ENCODE data around the gene SPRYD7. TPM values are rescaled to one million over a fixed set of nuclear protein-coding genes. Genes with fewer than 3 reads are reported as not detected.
"Not testable (repeated sequence)": the region's sequence is repeated elsewhere in the genome, so short reads cannot be mapped to it uniquely, and the experiment has no call there.

Gene SPRYD7
- total RNA-seq, 1 donor from 2014 or later, result 8.7 TPM

DNA sequence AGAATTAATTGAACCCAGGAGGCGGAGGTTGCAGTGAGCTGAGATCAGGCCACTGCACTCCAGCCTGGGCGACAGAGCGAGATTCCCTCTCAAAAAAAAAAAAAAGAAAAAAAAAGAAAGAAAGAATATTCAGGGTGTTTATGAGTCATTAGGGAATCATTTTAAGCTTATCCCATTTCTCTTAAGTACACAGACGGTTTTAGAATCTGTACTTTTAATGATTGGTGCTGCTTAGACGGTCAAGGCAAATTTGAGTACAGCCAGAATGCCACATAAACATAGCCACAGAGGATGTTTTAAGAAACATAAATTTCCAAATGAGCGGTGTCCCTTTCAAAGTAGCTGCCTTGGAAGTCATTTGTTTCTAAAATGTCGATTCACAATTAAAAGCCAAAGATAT is 2.6 kb downstream of the SPRYD7 start:
- DNase-seq (ENCODE audit: low read depth), result no peak

DNA sequence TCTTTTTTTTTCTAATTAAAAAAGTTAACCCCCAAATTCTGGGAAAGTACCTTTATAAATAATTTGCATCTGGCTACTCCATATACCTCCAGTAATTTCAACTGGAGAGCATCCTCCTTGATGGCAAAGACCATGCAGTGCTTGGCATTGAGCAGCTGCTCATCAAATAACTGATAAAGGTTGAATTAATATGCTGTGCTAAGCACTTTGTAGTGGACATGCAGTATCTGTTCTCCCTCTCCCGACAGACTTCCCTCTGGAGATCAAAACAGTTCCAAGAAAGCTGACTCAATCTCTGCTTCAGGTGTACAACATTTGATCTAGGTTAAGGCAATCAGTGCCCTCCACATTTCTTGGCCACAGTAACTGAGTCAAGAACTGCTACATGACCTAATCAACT is 3.3 kb downstream of the SPRYD7 start:
- DNase-seq (ENCODE audit: low read depth), result no peak

DNA sequence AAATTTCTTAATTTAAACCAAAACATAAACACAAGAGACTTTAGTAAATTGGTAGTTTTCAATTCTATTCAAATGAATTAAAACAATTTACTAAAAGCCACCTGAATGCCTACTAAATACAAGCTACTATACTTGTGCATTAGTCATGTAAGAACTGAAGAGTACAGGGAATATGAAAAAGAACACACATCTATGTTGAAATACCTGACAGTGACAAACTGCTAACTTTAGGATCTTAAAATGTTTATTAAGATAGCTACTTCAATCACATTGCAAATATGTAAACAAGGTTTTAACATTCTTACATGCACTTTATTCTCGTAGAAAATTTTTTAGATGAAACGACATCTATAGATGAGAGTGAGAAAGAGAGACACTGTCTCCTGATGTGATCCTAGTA is 4.1 kb downstream of the SPRYD7 start:
- no peak for DNase-seq (ENCODE audit: low read depth)

DNA sequence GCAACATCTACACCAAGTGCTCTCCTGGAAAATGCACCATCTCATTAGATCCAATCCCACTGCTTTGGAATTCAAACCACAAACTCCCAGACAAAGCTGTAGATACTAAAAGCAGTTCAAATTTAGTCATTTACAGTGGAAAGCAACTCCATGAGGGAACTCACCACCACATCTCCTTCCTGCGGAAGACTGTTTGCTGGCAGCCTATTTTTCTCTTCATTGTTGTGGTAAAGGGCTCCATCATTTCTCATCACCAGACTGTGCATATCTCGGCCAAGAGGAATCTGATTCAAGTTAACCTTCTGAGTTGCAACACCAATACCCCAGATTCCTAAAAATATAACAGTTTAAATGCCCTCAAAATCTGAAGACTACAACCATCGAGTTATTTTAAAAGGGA is 8.4 kb downstream of the SPRYD7 start:
- DNase-seq (ENCODE audit: low read depth), result peak; percentile 62

DNA sequence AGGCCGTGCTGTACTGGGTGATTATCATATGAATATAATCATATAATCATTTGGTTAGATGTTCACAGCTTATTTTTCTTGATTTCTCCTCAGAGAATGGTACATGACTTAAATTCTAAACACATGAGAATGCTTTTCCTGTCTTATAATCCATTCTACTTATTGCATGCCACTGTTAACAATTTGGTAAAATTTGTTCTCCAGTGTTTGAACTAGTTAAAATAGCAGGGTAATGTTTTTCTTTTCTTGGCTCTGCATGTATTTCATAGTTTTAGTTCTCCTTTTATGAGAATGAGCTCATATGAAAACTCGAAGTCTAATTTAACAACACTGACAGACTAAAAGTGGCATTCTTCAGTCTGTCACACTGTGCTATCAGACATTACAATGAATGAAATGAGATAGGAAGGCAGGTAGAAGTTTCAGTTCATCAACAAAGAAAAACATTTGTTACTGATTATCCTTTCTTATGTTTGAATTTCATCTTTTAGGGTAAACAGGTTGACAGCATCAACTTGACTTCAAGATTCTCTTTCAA is 10.2 kb downstream of the SPRYD7 start:
- DNase-seq (ENCODE audit: low read depth), result no peak

DNA sequence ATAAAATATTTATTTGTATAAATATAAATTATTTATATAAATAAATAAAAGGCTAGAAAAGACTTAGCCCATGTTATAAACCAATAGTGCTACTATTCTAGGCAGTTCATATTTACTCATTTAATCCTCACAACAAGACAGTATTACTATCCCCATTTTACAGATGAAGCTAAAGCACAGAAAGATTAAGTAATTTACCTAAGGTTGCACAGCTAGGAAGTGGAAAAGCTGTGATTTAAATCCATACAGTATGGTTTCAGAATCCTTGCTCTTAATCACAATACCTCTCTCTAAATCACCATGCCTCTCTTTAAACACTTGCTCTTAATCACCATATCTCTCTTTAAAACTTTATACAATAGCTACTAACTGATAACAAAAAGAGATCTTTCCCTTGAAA is 13.8 kb downstream of the SPRYD7 start:
- DNase-seq (ENCODE audit: low read depth), result no peak

DNA sequence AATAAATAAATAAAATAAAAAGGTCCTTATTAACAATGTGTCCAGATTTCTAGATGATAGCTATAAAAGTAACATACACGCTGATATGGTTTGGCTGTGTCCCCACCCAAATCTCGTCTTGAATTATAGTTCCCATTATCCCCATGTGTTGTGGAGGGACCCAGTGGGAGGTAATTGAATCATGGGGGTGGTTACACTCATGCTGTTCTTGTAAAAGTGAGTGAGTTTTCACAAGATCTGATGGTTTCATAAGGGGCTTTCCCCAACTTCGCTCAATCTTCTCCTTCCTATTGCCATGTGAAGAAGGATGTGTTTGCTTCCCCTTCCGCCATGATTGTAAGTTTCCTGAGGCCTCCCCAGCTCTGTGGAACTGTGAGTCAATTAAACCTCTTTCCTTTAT is 15.2 kb downstream of the SPRYD7 start:
- DNase-seq (ENCODE audit: low read depth), result not testable (repeated sequence)

DNA sequence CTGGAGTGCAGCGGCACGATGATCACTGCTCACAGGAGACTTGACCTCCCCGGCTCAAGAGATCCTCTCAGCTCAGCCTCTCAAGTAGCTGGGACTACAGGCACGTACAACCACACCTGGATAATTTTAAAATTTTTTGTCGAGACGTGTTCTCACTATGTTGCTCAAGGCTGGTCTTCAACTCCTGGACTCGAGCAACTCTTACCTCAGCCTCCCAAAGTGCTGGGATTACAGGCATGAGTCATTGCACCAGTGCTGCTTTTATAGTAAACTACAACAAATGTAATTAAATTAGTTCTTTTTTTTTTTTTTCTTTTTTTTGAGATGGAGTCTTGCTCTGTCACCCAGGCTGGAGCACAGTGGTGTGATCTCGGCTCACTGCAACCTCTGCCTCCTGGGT is 18.0 kb downstream of the SPRYD7 start:
- DNase-seq (ENCODE audit: low read depth), result not testable (repeated sequence)

DNA sequence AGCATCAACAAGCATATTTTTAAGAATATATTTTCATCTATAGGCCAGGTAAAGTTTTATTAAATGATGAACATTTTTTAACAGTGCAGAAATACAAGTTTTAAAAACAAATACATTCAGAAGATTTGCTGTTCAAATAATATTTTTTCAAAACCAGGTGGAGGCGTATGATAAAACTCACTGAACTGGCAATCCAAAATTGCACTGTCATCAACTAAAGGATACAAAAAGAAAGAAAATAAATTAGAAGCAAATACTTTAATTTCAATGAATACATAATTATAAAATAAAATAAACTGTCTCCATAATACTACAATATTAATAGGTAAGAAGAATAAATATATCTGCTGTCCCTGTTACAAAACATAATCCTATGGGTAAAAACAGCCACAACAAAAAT is 21.2 kb downstream of the SPRYD7 start:
- DNase-seq (ENCODE audit: low read depth), result no peak

DNA sequence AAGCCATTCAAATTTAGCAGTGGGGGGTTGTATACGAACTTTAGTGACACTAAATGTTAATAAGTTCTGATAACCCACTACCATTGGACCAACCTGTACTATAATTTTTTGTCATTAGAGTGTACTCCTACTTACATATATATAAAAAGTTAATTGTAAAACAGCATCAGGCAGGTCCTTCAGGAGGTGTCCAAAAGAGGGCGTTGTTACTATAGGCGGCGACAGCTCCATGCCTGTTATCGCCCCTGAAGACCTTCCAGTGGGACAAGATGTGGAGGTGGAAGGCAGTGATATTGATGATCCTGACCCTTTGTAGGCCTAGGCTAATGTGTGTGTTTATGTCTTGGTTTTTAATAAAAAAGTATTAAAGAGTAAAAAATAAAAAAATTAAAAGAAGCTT is 27.5 kb downstream of the SPRYD7 start:
- DNase-seq (ENCODE audit: low read depth), result no peak

DNA sequence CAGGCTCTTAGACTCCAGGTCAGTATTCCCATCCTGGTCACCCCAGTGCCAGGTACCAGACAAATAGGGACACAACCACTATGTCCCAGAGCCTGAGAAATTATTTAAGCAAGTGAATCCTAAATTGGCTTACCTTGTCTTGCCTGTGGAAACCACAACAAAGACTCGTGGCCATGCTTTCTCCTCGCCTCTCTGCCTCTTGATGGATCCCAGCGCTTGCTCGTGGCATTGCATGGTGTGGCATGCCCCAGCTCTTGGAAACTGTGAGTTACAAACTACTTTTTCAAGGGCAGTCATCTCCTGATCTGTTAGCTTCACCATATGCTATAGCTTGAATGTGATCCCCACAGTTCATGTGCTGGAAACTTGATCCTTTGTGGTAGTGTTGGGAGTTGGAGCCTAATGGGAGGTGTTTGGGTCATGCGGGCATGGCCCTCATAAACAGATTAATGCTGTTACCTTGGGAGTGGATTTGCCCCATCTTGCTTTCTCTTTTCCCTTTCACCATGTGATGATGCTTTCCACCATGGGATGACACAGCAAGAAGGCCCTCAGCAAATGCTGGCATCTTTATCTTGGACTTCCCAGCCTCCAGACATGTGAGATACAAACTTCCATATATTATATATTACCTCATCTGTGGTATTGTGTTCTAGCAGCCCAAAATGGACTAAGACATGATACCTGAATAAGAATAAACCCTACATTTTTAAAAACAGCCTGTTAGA is 31.2 kb downstream of the SPRYD7 start:
- no peak for DNase-seq (ENCODE audit: low read depth)

DNA sequence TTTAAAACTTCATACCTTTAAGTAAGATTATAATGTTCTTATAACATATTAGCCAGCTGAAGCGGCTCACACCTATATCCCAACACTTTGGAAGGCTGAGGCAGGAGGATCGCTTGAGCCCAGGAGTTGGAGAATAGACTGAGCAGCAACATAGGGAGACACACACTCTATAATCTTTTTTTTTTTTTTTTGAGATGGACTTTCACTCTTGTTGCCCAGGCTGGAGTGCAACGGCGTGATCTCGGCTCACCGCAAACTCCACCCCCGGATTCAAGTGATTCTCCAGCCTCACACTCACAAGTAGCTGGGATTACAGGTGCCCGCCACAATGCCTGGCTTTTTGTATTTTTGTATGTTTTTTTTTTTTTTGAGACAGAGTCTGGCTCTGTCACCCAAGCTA is 37.3 kb downstream of the SPRYD7 start:
- DNase-seq (ENCODE audit: low read depth), result no peak

DNA sequence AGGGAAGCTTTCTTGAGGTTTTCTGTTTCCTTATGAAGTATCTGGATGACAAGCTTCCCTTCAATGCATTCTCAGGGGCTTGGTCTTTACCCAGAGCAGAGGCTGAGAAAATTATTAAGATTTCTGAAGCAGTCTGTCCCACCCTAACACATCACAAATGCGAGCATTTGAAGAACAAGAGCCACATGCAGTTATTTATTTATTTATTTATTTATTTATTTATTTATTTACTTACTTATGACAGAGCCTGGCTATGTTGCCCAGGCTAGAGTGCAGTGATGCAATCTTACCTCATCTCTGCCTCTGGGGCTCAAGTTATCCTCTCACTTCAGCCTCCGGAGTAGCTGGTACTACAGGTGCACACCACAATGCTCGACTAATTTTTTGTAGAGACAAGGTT is 38.4 kb downstream of the SPRYD7 start:
- no peak for DNase-seq (ENCODE audit: low read depth)

DNA sequence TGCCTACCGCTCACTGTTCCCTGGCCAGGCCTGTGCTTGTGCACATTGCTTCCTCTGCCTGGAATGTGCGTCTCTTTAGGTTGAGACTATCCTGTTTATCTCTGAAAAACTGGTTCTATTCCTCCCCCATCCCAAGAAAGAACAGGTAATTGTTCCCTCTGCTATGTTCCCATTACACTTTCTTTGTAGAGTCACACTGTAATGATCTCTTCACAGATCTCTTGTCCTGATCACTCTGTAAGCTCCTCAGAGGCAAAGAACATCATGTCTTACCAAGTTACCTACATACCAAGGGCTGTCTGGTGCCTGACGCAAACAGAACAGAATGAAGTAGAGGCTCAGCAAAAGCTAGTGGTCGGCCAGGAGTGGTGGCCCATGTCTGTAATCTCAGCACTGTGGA is 40.3 kb downstream of the SPRYD7 start:
- DNase-seq (ENCODE audit: low read depth), result no peak

DNA sequence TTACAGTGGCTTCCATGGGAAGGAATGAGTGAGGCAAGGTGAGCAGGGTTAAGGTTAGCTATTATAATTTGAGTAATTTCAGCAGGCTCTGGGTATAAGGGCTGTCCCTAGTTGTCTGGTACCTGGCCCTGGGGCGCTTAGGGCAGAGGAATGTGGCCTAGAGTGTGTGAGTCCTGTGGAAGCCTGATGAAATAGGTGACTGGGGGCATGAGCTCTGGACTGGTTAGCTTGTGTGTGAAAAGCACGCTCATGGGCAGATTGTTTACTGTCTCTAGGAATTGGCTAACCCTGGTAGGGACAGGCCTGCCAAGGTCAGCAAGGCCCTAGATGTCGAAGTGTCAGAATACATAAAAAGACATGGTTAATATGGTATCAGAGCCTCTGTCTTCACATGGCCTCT is 42.5 kb downstream of the SPRYD7 start:
- DNase-seq (ENCODE audit: low read depth), result no peak

DNA sequence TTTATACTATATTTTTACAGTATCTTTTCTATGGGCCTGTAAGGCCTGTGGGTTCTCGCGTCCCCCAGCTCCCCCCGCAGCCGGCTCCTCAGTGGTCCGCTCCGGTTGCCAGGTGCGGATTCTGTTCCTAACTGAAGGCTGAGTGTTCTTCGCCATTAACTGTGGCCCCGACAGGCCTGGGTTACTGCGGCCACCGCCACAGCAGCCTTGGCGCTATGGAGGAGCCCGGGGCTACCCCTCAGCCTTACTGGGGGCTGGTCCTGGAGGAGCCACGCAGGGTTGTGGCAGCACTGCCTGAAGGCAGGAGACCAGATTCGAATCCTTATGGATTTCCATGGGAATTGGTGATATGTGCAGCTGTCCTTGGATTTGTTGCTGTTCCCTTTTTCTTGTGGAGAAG is 45.8 kb downstream of the SPRYD7 start:
- no peak for DNase-seq (ENCODE audit: low read depth)

DNA sequence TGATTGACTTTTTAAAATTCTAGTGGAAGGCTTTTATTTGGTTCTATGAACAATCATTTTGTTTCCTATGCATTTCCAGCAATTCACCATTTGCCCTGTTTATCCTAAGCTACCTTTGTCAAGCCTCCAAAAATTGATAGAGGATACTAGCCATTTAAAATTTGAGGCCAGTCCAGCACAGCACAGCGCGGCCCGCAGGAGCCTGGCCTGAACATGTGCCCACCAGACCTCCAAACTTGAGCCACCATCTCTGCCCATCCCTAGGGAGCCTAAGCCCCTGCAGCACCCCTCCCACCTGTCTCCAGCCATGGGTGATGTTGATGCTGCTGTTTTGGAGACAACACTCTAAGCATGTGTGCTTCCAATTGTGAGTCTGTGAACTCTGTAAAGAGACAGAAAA is 57.5 kb downstream of the SPRYD7 start:
- no peak for DNase-seq (ENCODE audit: low read depth)

DNA sequence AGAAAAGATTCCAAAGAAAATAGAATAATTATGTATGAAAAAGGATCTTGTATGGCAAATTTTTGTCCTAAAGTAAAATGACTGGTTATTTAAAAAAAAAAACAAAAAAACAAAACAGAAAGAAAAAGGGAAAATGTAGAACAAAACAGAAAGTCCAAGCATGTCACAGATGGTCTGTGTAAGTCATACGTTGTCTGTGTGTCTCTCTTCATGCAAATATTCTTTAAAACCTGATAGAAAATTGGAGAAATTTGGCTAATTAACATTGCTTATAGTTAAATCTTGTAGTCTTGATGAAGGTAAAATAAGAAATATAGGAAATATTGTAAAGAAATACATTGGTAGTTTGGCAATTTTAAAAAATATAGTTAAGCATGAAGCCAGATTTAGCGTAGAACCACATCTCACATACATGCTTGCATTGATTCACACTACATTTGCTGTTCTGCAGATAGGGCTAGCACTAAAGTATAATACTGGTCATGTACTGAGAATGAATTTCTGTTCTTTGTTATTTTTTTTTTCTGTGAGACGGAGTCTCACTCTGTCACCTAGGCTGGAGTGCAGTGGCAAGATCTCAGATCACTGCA is 58.4 kb downstream of the SPRYD7 start:
- peak; percentile 10 for DNase-seq (ENCODE audit: low read depth)

DNA sequence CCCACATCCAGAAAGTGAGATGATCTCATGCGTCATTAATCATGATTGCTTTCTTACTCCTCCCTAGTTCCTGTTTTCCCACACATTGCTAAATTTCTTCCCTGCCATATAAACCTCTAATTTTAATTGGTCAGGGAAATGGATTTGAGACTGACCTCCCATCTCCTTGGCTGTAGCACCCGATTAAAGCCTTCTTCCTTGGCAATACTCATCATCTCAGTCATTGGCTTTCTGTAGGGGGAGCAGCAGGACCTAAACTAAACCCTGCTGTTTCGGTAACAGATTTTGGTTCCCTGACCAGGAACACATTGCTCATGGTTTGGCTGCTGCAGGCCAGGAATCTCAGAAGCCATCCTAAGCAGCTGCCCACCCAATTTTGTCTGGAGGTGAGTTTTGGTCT is 61.7 kb downstream of the SPRYD7 start:
- no peak for DNase-seq (ENCODE audit: low read depth)

DNA sequence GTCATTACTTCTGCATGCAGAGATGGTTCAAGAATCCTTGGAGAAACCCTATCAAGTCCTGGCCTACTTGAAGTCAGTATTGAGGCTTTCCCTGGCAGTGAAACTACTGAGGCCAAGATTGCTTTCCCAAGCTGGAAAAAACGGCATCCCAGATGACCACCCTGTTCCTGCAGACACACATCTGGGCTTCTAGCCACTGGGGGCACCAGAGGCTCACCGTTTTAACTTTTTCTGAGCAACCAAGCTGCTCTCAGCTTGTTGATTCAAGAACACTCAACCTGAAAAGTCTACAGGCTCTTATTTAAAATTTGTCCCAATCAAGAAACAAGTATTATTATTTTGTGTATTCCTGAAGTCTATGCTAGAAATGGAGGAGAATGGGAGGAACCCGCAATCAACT is 66.6 kb downstream of the SPRYD7 start:
- DNase-seq (ENCODE audit: low read depth), result peak; percentile 14

DNA sequence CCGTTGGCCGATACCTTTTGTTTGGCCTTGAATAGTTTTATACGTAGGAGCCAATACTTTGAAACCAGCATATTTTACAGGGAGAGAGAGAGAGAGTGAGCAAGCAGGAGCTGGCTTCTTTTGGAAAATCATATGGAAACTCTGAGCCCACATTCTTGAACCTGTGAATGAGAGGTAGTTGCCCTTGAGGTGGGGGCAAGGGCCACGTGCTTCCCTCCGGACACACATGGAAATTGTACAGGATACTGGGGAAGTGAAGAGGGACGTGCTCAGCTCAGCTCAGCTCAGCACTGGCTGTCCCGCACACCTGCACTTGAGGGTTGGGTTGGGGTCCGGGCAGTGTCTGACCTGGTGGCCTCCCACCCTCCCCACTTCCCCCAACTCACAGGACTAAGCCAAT is 68.3 kb downstream of the SPRYD7 start:
- DNase-seq (ENCODE audit: low read depth), result no peak

DNA sequence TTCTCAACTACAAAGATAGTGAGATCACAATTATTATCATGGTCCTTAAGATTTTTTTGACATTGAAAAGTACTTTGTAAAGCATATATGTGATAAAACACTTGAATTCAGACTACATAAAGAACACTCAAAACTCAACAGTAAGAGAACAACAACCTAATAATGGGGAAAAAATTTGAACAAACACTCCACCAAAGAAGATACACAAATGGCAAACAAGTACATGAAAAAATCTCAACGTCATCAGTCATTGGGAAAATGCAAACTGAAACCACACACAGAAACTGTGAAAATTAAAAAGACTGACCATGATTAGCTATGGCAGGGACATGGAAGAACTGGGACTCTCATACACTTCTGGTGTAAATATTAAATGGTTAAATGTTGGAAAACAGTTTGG is 70.9 kb downstream of the SPRYD7 start:
- no peak for DNase-seq (ENCODE audit: low read depth)

DNA sequence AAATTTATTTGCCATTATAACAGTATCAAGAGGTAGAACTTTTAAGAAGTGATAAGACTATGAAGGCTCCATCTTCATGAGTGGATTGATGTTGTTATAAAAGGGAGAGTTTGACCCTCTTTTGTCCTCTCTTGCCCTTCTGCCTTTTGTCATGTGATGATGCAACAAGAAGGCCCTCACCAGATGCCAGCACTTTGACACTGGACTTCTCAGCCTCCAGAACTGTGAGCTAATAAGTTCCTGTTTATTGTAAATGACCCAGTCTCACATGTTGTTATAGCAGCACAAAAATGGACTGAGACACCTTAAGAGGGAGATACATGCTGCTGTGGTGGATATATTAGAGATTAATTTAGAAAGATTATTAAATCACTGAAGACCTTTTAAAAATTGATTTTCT is 71.6 kb downstream of the SPRYD7 start:
- DNase-seq (ENCODE audit: low read depth), result no peak
